Endothelial cell of umbilical vein (primary cell): ENCODE measurements around the gene DNAH10. TPM values are rescaled to one million over a fixed set of nuclear protein-coding genes. Genes with fewer than 3 reads are reported as not detected.

Experiments used
- BruUV-seq: library from RNA; stranded (reverse); fragments of 400-500 nt; replicated peaks from 2 replicates; lab custom pipeline; 2021; lab: Mats Ljungman, UMichigan
- CTCF ChIA-PET: fragments of 300-600, 350-600 bp; sonication (Branson Sonifier 250); formaldehyde crosslinking; loops from one replicate; lab custom pipeline; 2021; ENCODE audit warnings: antibody characterized with exemption, inconsistent platforms; lab: Charles Lee
- POLR2A ChIA-PET: fragments of 300-600, 350-600 bp; sonication (Branson Sonifier 250); formaldehyde crosslinking; loops from one replicate; lab custom pipeline; 2021; ENCODE audit warnings: antibody characterized with exemption, inconsistent platforms; lab: Charles Lee
- DNase-seq: peaks from one replicate; pipeline ENCODE4 v3.0.0-alpha.2; 2011; ENCODE audit warnings: low read depth, low spot score
- FAIRE-seq: peaks from 2 replicates; lab custom pipeline; 2011; peaks lifted over from hg19 to GRCh38; lab: Jason Lieb, UNC
- H2AFZ ChIP-seq: 2 replicates; pipeline ENCODE4 v1.6.0; 2012; ENCODE audit warnings: low read depth, low read length, control low read depth, inconsistent platforms
- H3K27ac ChIP-seq: 2 replicates; pipeline ENCODE4 v1.5.1; 2011; ENCODE audit warnings: low read depth, mild to moderate bottlenecking, control low read depth, low read length, moderate library complexity; ENCODE audit not compliant: insufficient read depth
- H3K27me3 ChIP-seq, 2 experiments: 2 replicates each; pipeline versions ENCODE4 v1.6.0 to v1.6.1; 2011; ENCODE audit warnings: low read length in 2 of 2, mixed read lengths in 1 of 2; ENCODE audit not compliant: control insufficient read depth in 2 of 2, insufficient read depth in 2 of 2
- H3K36me3 ChIP-seq, 2 experiments: 2 replicates in 1 of 2; 3 replicates in 1 of 2; pipeline ENCODE4 v1.5.1; 2011; ENCODE audit warnings: low read length in 2 of 2, mild to moderate bottlenecking in 1 of 2, moderate library complexity in 1 of 2; ENCODE audit not compliant: control insufficient read depth in 2 of 2, insufficient read depth in 2 of 2; ENCODE audit errors: extremely low read depth in 1 of 2
- H3K4me1 ChIP-seq: 3 replicates; pipeline ENCODE4 v1.5.1; 2011; ENCODE audit warnings: mild to moderate bottlenecking, low read length; ENCODE audit not compliant: control insufficient read depth, insufficient read depth; ENCODE audit errors: extremely low read depth
- H3K4me2 ChIP-seq: 2 replicates; pipeline ENCODE4 v1.6.1; 2011; ENCODE audit warnings: low read length, control low read depth, mixed read lengths; ENCODE audit not compliant: insufficient read depth
- H3K4me3 ChIP-seq, 3 experiments: fragments of 200-600 bp in 1 of 3; sonication (generic), shearing (Covaris generic) in 1 of 3; replicated peaks in 1 of 3; 2 replicates each; pipeline ENCODE4 v1.5.1; 2011 to 2016; ENCODE audit warnings: control low read depth in 3 of 3, low read length in 3 of 3, mild to moderate bottlenecking in 2 of 3, inconsistent platforms in 1 of 3, low read depth in 1 of 3, moderate library complexity in 1 of 3; ENCODE audit not compliant: insufficient read depth in 1 of 3
- H3K79me2 ChIP-seq: 2 replicates; pipeline ENCODE4 v1.6.0; 2012; ENCODE audit warnings: low read length, inconsistent platforms; ENCODE audit not compliant: control insufficient read depth, insufficient read depth
- H3K9ac ChIP-seq: replicated peaks from 2 replicates; pipeline ENCODE3; 2011; ENCODE audit warnings: low read length, control low read depth; ENCODE audit not compliant: insufficient read depth; ENCODE audit errors: extremely low read depth
- H3K9me1 ChIP-seq: replicated peaks from 3 replicates; pipeline ENCODE4 v1.6.0; 2011; ENCODE audit warnings: mild to moderate bottlenecking, low read length; ENCODE audit not compliant: control insufficient read depth, insufficient read depth; ENCODE audit errors: extremely low read depth
- H3K9me3 ChIP-seq: replicated peaks from 2 replicates; pipeline ENCODE4 v1.5.1; 2012; ENCODE audit warnings: low read length, inconsistent platforms; ENCODE audit not compliant: control insufficient read depth, insufficient read depth
- H4K20me1 ChIP-seq: replicated peaks from 2 replicates; pipeline ENCODE3; 2011; ENCODE audit warnings: mild to moderate bottlenecking, low read length; ENCODE audit not compliant: control insufficient read depth, insufficient read depth; ENCODE audit errors: extremely low read depth
- EZH2 ChIP-seq: IDR thresholded peaks from 2 replicates; pipeline ENCODE4 v1.6.1; 2012; ENCODE audit warnings: borderline replicate concordance, low read depth, mild to moderate bottlenecking, moderate library complexity, low read length, inconsistent platforms; ENCODE audit not compliant: severe bottlenecking
- FOS ChIP-seq: IDR thresholded peaks from 2 replicates; pipeline ENCODE4 v1.6.1; 2011; ENCODE audit warnings: mild to moderate bottlenecking, low read length, moderate library complexity, borderline replicate concordance; ENCODE audit not compliant: insufficient read depth
- GATA2 ChIP-seq: IDR thresholded peaks from 2 replicates; pipeline ENCODE4 v1.7.0; 2011; ENCODE audit warnings: low read depth, mild to moderate bottlenecking, moderate library complexity, mixed read lengths, low read length; ENCODE audit not compliant: insufficient read length, insufficient read depth
- POLR2AphosphoS5 ChIP-seq: IDR thresholded peaks from 2 replicates; pipeline ENCODE4 v1.6.1; 2012; ENCODE audit warnings: low read depth, mild to moderate bottlenecking, control low read depth, low read length, moderate library complexity; ENCODE audit not compliant: insufficient read depth
- dilution Hi-C: fragments of 300-500 bp; cut with MboI; formaldehyde crosslinking; loops from one replicate; pipeline ENCODE4 v1.15.0; 2019; ENCODE audit warnings: low sequenced_read_pairs; ENCODE audit not compliant: extremely low pct_ligation_motif_present
- intact Hi-C: fragments of 100-400 bp; cut with micrococcal nuclease; formaldehyde crosslinking; loops from one replicate; pipeline ENCODE4 v1.10.0; 2022
- polyA plus RNA-seq, 4 experiments: library from polyadenylated mRNA; depleted of rRNA in 3 of 4; stranded (reverse) in 3 of 4; unstranded in 1 of 4; fragments of >200 nt; gene quantifications; 2 replicates each; pipeline versions ENCODE4 v1.2.1 to v1.2.3, GENCODE V29; 2011 to 2012; ENCODE audit warnings: missing spikeins in 1 of 4
- total RNA-seq: library from RNA; stranded (reverse); gene quantifications from 2 replicates; pipeline ENCODE4 v1.2.3, GENCODE V29; 2021
- TF ChIP-seq, protein P1 (sequence below), 2 donors: IDR thresholded peaks; 1 replicate in 1 of 2; 2 replicates in 1 of 2; pipeline ENCODE4 v1.5.1; 2011; ENCODE audit warnings: low read length in 2 of 2, mild to moderate bottlenecking in 2 of 2, moderate library complexity in 2 of 2, control low read depth in 1 of 2, inconsistent platforms in 1 of 2, low read depth in 1 of 2; ENCODE audit not compliant: insufficient read depth in 1 of 2; ENCODE audit errors: extremely low read depth in 1 of 2
- TF ChIP-seq, protein P2 (sequence below): IDR thresholded peaks from 2 replicates; pipeline ENCODE4 v1.6.1; 2011; ENCODE audit not compliant: insufficient read depth, insufficient read length

DNAH10 gene
- total and polyA plus RNA-seq, 2 donors (not counting 3 experiments of a cell fraction or from before 2014, with no cell fraction given) = 0.04 to 0.31 TPM

DNA sequence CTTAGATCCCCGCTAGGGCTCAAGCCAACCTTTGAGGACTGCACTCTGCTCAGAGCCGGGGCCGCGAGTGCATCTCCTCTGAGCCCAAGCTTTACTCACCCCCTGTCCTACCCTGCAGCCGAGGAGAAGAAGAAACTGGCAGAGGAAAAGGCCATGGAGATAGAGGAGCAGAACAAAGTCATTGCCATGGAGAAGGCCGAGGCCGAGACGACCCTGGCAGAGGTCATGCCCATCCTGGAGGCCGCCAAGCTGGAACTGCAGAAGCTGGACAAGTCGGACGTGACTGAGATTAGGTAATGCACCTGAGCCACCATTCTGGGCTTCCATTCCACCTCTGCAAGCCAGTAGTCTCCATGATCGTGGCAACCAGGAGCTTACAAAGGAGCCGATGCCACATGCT is 140.7 kb downstream of the DNAH10 start:
- no peaks in the 10 kb centered on the region for H3K79me2 ChIP-seq
- intact Hi-C loops (no loop called here), dilution Hi-C loops (no loop called here)
- ChIA-PET CTCF (interaction anchor here (1.0 to 4.3 kb wide), 3 partner anchors 82 to 129 kb away, joined by 3 to 133 read pairs (median 106); no protein-coding TSS in a partner anchor), POLR2A (no interaction called here)
- FAIRE-seq (no peak), DNase-seq (no peak)
- no peaks in the 10 kb centered on the region for H3K9me3 ChIP-seq
- TF ChIP-seq GATA2 (no peak), EZH2 (no peak), POLR2AphosphoS5 (no peak), FOS (no peak)
- TF ChIP-seq, protein P1, sequence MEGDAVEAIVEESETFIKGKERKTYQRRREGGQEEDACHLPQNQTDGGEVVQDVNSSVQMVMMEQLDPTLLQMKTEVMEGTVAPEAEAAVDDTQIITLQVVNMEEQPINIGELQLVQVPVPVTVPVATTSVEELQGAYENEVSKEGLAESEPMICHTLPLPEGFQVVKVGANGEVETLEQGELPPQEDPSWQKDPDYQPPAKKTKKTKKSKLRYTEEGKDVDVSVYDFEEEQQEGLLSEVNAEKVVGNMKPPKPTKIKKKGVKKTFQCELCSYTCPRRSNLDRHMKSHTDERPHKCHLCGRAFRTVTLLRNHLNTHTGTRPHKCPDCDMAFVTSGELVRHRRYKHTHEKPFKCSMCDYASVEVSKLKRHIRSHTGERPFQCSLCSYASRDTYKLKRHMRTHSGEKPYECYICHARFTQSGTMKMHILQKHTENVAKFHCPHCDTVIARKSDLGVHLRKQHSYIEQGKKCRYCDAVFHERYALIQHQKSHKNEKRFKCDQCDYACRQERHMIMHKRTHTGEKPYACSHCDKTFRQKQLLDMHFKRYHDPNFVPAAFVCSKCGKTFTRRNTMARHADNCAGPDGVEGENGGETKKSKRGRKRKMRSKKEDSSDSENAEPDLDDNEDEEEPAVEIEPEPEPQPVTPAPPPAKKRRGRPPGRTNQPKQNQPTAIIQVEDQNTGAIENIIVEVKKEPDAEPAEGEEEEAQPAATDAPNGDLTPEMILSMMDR (IDR thresholded peaks at IDR 0.05; ENCODE audit: extremely low read depth in 1 of 2, insufficient read depth in 1 of 2, low read depth in 1 of 2, low read length in 2 of 2) = no peak
- TF ChIP-seq, protein P2, sequence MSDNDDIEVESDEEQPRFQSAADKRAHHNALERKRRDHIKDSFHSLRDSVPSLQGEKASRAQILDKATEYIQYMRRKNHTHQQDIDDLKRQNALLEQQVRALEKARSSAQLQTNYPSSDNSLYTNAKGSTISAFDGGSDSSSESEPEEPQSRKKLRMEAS = no peak
- no peaks in the 10 kb centered on the region for H3K9me1 ChIP-seq
- no peak overlapping the region for H3K9ac ChIP-seq
- H4K20me1 ChIP-seq = no peaks in the 10 kb centered on the region
- H3K36me3 ChIP-seq = no peaks in the 10 kb centered on the region
- no TSS peak for BruUV-seq
- peaks cover 4 to 8% of the 10 kb centered on the region in 2 experiments for H3K27me3 ChIP-seq
- H3K4me1 ChIP-seq = no peaks in the 10 kb centered on the region
- no peak overlapping the region for H3K27ac ChIP-seq
- no peak overlapping the region for H3K4me2 ChIP-seq
- no peak overlapping the region for H3K4me3 ChIP-seq
- no peak overlapping the region for H2AFZ ChIP-seq
